Caco-2 (cell line): ENCODE measurements around the gene MEGF9. TPM values are rescaled to one million over a fixed set of nuclear protein-coding genes. Genes with fewer than 3 reads are reported as not detected.

Experiments used
- BruUV-seq: library from RNA; stranded (reverse); fragments of 400-500 nt; replicated peaks from 2 replicates; lab custom pipeline; 2021; lab: Mats Ljungman, UMichigan
- CTCF ChIA-PET: fragments of 300-600 bp; sonication (Branson Sonifier 250); formaldehyde crosslinking; loops from one replicate; lab custom pipeline; 2022; ENCODE audit warnings: antibody characterized with exemption; lab: Charles Lee
- POLR2A ChIA-PET: fragments of 300-600 bp; sonication (Branson Sonifier 250); formaldehyde crosslinking; loops from one replicate; lab custom pipeline; 2022; ENCODE audit warnings: antibody characterized with exemption; lab: Charles Lee
- DNase-seq, 2 experiments: peaks; one replicate each; pipeline versions ENCODE4 v3.0.0 to v3.0.0-alpha.2; 2020 to 2022
- H3K27me3 ChIP-seq: replicated peaks from 2 replicates; pipeline ENCODE4 v1.6.0; 2011; ENCODE audit warnings: low read length; ENCODE audit not compliant: control insufficient read depth, insufficient read depth
- H3K36me3 ChIP-seq: 2 replicates; pipeline ENCODE4 v1.5.1; 2011; ENCODE audit warnings: low read length; ENCODE audit not compliant: control insufficient read depth, insufficient read depth
- H3K4me1 ChIP-seq: fragments of 250-450 bp; sonication (Bioruptor Pico); 2 replicates; pipeline ENCODE4 v1.5.1; 2020; ENCODE audit warnings: mild to moderate bottlenecking
- H3K4me3 ChIP-seq: 2 replicates; pipeline ENCODE4 v1.5.1; 2011; ENCODE audit warnings: low read depth, mild to moderate bottlenecking, control low read depth, low read length
- H3K9me3 ChIP-seq: fragments of 250-450 bp; sonication (Bioruptor Pico); 2 replicates; pipeline ENCODE4 v1.5.1; 2020; ENCODE audit warnings: mild to moderate bottlenecking, moderate library complexity
- H3K27ac Mint-ChIP-seq: one replicate; pipeline ENCODE4 v1.8.0; 2022; ENCODE audit warnings: mixed read lengths; ENCODE audit not compliant: unreplicated experiment
- H3K27me3 Mint-ChIP-seq: one replicate; pipeline ENCODE4 v1.8.0; 2022; ENCODE audit warnings: mixed read lengths; ENCODE audit not compliant: insufficient read depth, unreplicated experiment
- H3K36me3 Mint-ChIP-seq: one replicate; pipeline ENCODE4 v1.8.0; 2022; ENCODE audit warnings: mild to moderate bottlenecking, mixed read lengths; ENCODE audit not compliant: insufficient read depth, unreplicated experiment
- H3K4me1 Mint-ChIP-seq: one replicate; pipeline ENCODE4 v1.8.0; 2022; ENCODE audit warnings: low read depth, mixed read lengths; ENCODE audit not compliant: unreplicated experiment
- H3K4me3 Mint-ChIP-seq: one replicate; pipeline ENCODE4 v1.8.0; 2022; ENCODE audit warnings: mild to moderate bottlenecking, moderate library complexity, mixed read lengths; ENCODE audit not compliant: unreplicated experiment
- H3K9me3 Mint-ChIP-seq: one replicate; pipeline ENCODE4 v1.8.0; 2022; ENCODE audit warnings: mixed read lengths; ENCODE audit not compliant: unreplicated experiment
- intact Hi-C: fragments of 100-400 bp; cut with micrococcal nuclease; formaldehyde crosslinking; loops from one replicate; pipeline ENCODE4 v1.10.0; 2022; ENCODE audit not compliant: unreplicated experiment
- total RNA-seq: library from RNA; stranded (reverse); gene quantifications from 2 replicates; pipeline ENCODE4 v1.2.3, GENCODE V29; 2022
- TF ChIP-seq, protein P1 (sequence below), 2 experiments: fragments of 200-600 bp in 1 of 2; IDR thresholded peaks; 1 replicate in 1 of 2; 2 replicates in 1 of 2; pipeline versions ENCODE4 v1.5.1 to v1.8.0; 2011 to 2022; ENCODE audit warnings: antibody characterized with exemption in 1 of 2, control low read depth in 1 of 2, inconsistent platforms in 1 of 2, low read depth in 1 of 2, low read length in 1 of 2, mild to moderate bottlenecking in 1 of 2, moderate library complexity in 1 of 2; ENCODE audit not compliant: insufficient read depth in 1 of 2, severe bottlenecking in 1 of 2, unreplicated experiment in 1 of 2

MEGF9 gene
- total RNA-seq, 1 experiment from 2014 or later = 2.9 TPM

DNA sequence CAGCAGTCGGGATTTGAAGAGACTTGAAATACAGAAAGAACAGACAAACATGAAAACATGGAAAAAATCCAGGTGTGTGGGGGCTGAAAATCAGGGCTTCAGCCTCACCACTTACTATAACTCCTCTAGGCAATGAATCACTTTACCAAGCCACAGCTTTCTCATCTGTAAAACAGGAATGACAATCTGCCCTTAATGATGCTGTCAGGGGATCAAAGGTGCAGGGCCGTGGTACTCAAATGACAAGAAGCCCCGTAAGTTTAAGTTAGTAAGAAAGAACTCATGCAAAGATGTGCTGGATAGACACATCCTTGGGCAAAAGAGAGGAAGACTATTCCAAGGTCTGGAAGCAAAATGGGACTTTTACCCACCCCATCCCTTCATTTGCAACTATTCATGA lies 44.3 kb upstream of the MEGF9 start:
- TF ChIP-seq, protein P1, sequence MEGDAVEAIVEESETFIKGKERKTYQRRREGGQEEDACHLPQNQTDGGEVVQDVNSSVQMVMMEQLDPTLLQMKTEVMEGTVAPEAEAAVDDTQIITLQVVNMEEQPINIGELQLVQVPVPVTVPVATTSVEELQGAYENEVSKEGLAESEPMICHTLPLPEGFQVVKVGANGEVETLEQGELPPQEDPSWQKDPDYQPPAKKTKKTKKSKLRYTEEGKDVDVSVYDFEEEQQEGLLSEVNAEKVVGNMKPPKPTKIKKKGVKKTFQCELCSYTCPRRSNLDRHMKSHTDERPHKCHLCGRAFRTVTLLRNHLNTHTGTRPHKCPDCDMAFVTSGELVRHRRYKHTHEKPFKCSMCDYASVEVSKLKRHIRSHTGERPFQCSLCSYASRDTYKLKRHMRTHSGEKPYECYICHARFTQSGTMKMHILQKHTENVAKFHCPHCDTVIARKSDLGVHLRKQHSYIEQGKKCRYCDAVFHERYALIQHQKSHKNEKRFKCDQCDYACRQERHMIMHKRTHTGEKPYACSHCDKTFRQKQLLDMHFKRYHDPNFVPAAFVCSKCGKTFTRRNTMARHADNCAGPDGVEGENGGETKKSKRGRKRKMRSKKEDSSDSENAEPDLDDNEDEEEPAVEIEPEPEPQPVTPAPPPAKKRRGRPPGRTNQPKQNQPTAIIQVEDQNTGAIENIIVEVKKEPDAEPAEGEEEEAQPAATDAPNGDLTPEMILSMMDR (IDR thresholded peaks at IDR 0.05; ENCODE audit: insufficient read depth in 1 of 2, low read depth in 1 of 2, low read length in 1 of 2, severe bottlenecking in 1 of 2, unreplicated experiment in 1 of 2) = no peak
- no peaks in the 10 kb centered on the region for H3K9me3 Mint-ChIP-seq
- Histone ChIP-seq H3K4me3 (no peak overlapping the region), H3K36me3 (no peaks in the 10 kb centered on the region), H3K4me1 (no peaks in the 10 kb centered on the region), H3K9me3 (no peaks in the 10 kb centered on the region), H3K27me3 (no peaks in the 10 kb centered on the region)
- intact Hi-C loops = loop anchor here (5.0 kb wide), 1 partner anchor 34 kb away; the partner anchor contains the start of gene FBXW2
- no peak overlapping the region for H3K27ac Mint-ChIP-seq
- peaks cover 23% of the 10 kb centered on the region for H3K36me3 Mint-ChIP-seq
- H3K4me3 Mint-ChIP-seq = no peak overlapping the region
- ChIA-PET POLR2A (no interaction called here), CTCF (no interaction called here)
- no peaks in the 10 kb centered on the region for H3K4me1 Mint-ChIP-seq
- no peaks in the 10 kb centered on the region for H3K27me3 Mint-ChIP-seq
- DNase-seq = no peak
- BruUV-seq = no TSS peak

DNA sequence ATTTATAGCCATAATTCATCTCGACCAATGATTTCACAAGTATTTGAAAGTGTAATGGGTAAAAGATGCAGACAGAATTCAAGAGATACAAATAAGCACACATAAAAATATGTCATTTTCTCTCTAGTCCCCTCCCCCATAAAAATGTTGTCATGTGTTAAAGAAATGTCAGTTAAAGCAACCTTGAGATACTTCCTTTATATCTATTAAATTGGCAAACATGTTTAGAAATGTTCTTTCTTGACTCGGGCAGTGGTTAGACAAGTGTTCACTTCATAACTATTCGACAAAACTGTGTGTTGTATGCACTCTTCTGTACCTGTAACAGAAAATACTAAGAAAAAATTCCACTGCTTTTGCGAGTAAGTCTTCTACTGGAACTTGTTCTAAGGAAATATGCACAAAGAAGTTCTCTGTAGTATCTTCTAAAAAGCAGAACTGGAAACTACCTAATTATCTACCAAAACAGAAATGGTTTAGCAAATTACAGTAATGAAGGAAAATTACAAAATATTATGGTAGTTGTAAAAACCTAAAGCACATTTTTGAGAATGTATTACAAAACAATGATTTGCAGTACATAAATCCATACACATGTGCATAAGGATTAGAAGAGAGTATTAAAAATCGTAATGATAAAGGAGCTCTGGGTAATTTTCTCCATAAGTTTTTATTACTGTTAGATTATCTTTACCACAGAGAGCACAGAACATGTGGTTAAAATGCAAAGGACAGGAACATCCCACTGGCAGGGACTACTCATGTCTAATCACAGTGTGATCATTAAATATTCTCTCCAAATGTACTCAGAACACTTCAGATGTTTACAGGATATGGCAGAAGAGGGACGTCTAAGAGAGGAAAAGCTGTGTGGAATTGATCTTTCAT lies 43.0 kb upstream of the MEGF9 start:
- no peak overlapping the region for H3K27ac Mint-ChIP-seq
- no peaks in the 10 kb centered on the region for H3K36me3 ChIP-seq
- ChIA-PET POLR2A (no interaction called here), CTCF (interaction anchor here (1.6 kb wide), 2 partner anchors 9 to 225 kb away, joined by 4 to 7 read pairs; no protein-coding TSS in a partner anchor)
- no peaks in the 10 kb centered on the region for H3K9me3 Mint-ChIP-seq
- intact Hi-C loops = loop anchor here (2.0 to 5.0 kb wide), 3 partner anchors 35 to 304 kb away; partner anchors contain the start of gene FBXW2
- no peaks in the 10 kb centered on the region for H3K9me3 ChIP-seq
- H3K4me3 Mint-ChIP-seq = no peak overlapping the region
- no peaks in the 10 kb centered on the region for H3K4me1 ChIP-seq
- no TSS peak for BruUV-seq
- TF ChIP-seq, protein P1 (IDR thresholded peaks at IDR 0.05; ENCODE audit: insufficient read depth in 1 of 2, low read depth in 1 of 2, low read length in 1 of 2, severe bottlenecking in 1 of 2, unreplicated experiment in 1 of 2) = no peak
- no peak for DNase-seq
- no peaks in the 10 kb centered on the region for H3K4me1 Mint-ChIP-seq
- H3K27me3 ChIP-seq = no peaks in the 10 kb centered on the region
- H3K36me3 Mint-ChIP-seq = peaks cover 22% of the 10 kb centered on the region
- no peak overlapping the region for H3K4me3 ChIP-seq
- no peaks in the 10 kb centered on the region for H3K27me3 Mint-ChIP-seq

DNA sequence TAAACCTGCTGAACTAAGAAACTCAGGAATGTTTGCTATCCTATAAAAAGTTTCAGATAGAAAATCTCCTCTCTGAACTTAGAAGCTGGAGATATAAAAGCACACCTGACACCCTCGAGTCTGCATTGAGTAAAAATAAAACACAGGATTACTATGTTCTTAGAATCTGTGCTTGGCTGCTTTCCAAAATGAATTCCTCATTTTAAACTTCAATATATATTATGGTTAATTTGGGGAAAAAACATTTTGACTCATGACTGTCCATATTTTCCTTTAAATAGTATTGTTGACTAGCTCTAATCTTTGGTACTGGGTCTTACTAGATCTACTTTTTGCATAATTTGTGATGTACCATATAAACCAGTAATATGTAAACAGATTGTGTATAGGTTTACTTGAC lies 42.3 kb upstream of the MEGF9 start:
- CTCF ChIA-PET = interaction anchor here (1.6 kb wide), 3 partner anchors 10 to 304 kb away, joined by 4 to 9 read pairs (median 7); no protein-coding TSS in a partner anchor
- H3K4me1 Mint-ChIP-seq = no peaks in the 10 kb centered on the region

More for the DNA sequence above, 42.3 kb upstream of the MEGF9 start:
- no peaks in the 10 kb centered on the region for H3K27me3 Mint-ChIP-seq
- no peaks in the 10 kb centered on the region for H3K9me3 ChIP-seq
- no peaks in the 10 kb centered on the region for H3K27me3 ChIP-seq
- intact Hi-C loops = loop anchor here (1.0 to 5.0 kb wide), 4 partner anchors 36 to 304 kb away; partner anchors contain the start of gene FBXW2
- H3K4me1 ChIP-seq = no peaks in the 10 kb centered on the region
- no peaks in the 10 kb centered on the region for H3K9me3 Mint-ChIP-seq
- no peak overlapping the region for H3K4me3 Mint-ChIP-seq
- no TSS peak for BruUV-seq
- peaks cover 19% of the 10 kb centered on the region for H3K36me3 Mint-ChIP-seq
- no peak overlapping the region for H3K27ac Mint-ChIP-seq
- TF ChIP-seq, protein P1 (IDR thresholded peaks at IDR 0.05; ENCODE audit: insufficient read depth in 1 of 2, low read depth in 1 of 2, low read length in 1 of 2, severe bottlenecking in 1 of 2, unreplicated experiment in 1 of 2) = no peak
- DNase-seq = no peak
- no peak overlapping the region for H3K4me3 ChIP-seq
- no peaks in the 10 kb centered on the region for H3K36me3 ChIP-seq
- POLR2A ChIA-PET = no interaction called here
